Central memory CD8-positive, alpha-beta T cell (primary cell): Measurements from ENCODE around the gene ESRRA.
A peak's percentile ranks its signal among the peaks of the same experiment; 100 is the strongest.

Experiments used
- ATAC-seq: fragments of 150-1000 bp; cut with Tn5 transposase; replicated peaks from 2 replicates; pipeline ENCODE4 v1.10.0; 2022; ENCODE audit warnings: mild to moderate bottlenecking, moderate FRiP score, moderate number of reproducible peaks; ENCODE audit not compliant: poor library complexity, severe bottlenecking; ENCODE audit errors: extremely low read depth
- DNase-seq, 2 donors: peaks; one replicate each; pipeline ENCODE4 v3.0.0; 2021; ENCODE audit warnings: low spot score in 2 of 2
- H3K27ac Mint-ChIP-seq: one replicate; pipeline ENCODE4 v1.8.0; 2022; ENCODE audit warnings: low read depth, mild to moderate bottlenecking, moderate library complexity, mixed read lengths
- H3K27me3 Mint-ChIP-seq: one replicate; pipeline ENCODE4 v1.8.0; 2022; ENCODE audit warnings: mixed read lengths
- H3K36me3 Mint-ChIP-seq: one replicate; pipeline ENCODE4 v1.8.0; 2022; ENCODE audit warnings: mild to moderate bottlenecking, moderate library complexity, mixed read lengths; ENCODE audit not compliant: insufficient read depth
- H3K4me1 Mint-ChIP-seq: one replicate; pipeline ENCODE4 v1.8.0; 2022; ENCODE audit warnings: mixed read lengths
- H3K4me3 Mint-ChIP-seq: one replicate; pipeline ENCODE4 v1.8.0; 2022; ENCODE audit warnings: mild to moderate bottlenecking, moderate library complexity, mixed read lengths
- H3K9me3 Mint-ChIP-seq: one replicate; pipeline ENCODE4 v1.8.0; 2022; ENCODE audit warnings: mixed read lengths

ESRRA gene

DNA sequence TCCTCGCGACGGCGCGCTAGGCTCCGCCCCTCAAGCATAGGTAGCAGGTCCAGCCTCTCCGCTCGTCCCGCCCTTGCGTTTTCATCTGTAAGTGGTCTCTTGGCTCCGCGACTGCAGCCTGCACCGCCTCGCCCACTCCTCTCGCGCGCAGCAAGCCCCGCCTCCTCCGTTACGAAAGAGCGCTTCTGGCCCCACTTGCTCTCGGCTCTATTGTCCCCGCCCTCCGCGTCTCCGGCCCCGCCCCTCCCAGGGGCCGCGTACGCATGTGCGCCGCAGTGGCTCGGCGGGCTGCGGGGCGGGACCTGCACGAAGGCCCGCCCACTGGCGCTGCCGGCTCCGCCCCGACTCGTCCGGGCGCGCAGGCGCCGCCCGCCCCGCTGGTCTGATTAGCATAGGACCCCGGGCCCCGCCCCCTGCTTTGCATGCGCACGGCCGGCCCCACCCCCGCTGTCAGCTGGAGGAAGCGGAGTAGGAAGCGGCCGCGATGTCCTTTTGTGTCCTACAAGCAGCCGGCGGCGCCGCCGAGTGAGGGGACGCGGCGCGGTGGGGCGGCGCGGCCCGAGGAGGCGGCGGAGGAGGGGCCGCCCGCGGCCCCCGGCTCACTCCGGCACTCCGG, at the start of gene ESRRA:
ESRRA (plus strand) TSS at position 450 of the 616 bp plus-strand sequence. CDS start 1,656 bp downstream, outside the sequence.
- peak; percentile 67 for ATAC-seq
- Mint-ChIP-seq H3K27ac (peak within 1 kb of the TSS; percentile 92), H3K4me1 (peaks cover 22% of the 10 kb centered on the region), H3K4me3 (peak within 1 kb of the TSS; percentile 93), H3K36me3 (peaks cover 23% of the 10 kb centered on the region), H3K9me3 (no peaks in the 10 kb centered on the region), H3K27me3 (peaks cover 10% of the 10 kb centered on the region)
- DNase-seq: peak; percentile 98 to 99

- peaks cover 23% of the 10 kb centered on the region for H3K4me1 Mint-ChIP-seq
- ATAC-seq: no peak
- DNase-seq: no peak
- no peaks in the 10 kb centered on the region for H3K27me3 Mint-ChIP-seq
- no peak overlapping the region for H3K4me3 Mint-ChIP-seq
- H3K9me3 Mint-ChIP-seq: no peaks in the 10 kb centered on the region
- H3K36me3 Mint-ChIP-seq: peaks cover 13% of the 10 kb centered on the region
- no peak overlapping the region for H3K27ac Mint-ChIP-seq
These were observed 49.0 kb upstream of the ESRRA start for GRCh38 chr11:64256300-64256699.

- H3K4me3 Mint-ChIP-seq: no peak overlapping the region
- DNase-seq (no peak), ATAC-seq (no peak)
- no peaks in the 10 kb centered on the region for H3K27me3 Mint-ChIP-seq
- H3K4me1 Mint-ChIP-seq: peaks cover 15% of the 10 kb centered on the region
- no peaks in the 10 kb centered on the region for H3K9me3 Mint-ChIP-seq
- H3K27ac Mint-ChIP-seq: no peak overlapping the region
- peaks cover 11% of the 10 kb centered on the region for H3K36me3 Mint-ChIP-seq
These were observed 47.0 kb upstream of the ESRRA start for GRCh38 chr11:64258356-64258755.

DNA sequence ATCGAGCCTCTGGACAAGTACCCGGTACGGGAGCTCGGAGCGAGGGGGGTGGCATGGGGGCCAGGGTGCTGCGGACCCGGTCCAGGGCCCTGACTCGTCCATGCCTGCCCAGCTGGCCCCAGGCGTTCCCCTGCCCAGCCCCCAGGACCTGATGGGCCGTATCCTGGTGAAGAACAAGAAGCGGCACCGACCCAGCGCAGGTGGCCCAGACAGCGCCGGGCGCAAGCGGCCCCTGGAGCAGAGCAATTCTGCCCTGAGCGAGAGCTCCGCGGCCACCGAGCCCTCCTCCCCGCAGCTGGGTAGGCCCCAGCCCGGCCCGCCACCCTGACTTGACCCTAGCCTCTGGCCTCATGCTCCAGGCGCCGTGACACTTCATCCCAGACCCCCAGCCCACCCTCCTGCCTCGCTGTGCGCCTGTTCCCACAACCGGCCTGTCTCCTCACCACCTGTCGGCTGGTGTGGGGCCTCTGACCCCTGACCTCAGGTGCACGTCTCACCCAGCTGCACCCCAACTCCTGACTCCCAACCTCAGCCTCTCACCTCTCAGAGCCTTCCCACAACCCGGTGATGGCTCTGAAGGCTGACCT, 46.3 kb upstream of the ESRRA start:
- no peak overlapping the region for H3K27ac Mint-ChIP-seq
- no peak overlapping the region for H3K4me3 Mint-ChIP-seq
- peaks cover 11% of the 10 kb centered on the region for H3K4me1 Mint-ChIP-seq
- DNase-seq: no peak
- H3K27me3 Mint-ChIP-seq: no peaks in the 10 kb centered on the region
- ATAC-seq: no peak
- no peaks in the 10 kb centered on the region for H3K9me3 Mint-ChIP-seq
- H3K36me3 Mint-ChIP-seq: peaks cover 11% of the 10 kb centered on the region

DNA sequence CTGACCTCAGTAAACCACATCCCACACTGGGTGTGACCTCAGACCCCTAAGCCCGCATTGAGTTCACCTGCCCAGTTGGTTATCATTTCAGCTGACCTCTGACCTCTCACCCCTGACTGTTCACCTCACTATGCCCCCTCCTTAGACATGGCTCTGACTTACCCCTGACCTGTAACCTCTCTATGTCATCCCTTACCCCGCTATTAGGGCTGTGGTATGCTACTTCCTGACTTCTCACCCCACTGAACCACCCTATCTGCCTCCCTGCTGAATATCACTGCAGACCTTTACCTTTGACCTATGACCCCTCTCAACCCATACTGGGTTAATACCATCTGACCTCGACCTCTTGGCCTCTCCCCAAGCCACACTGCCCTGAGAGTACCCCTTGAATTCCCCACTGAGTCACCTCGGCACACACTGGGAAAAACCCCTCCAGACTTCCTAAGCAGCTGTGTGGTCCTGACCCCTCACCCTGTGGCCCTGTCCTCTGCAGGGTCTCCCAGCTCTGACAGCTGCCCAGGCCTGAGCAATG, 45.7 kb upstream of the ESRRA start:
- ATAC-seq (no peak), DNase-seq (no peak)
- H3K4me1 Mint-ChIP-seq: peaks cover 11% of the 10 kb centered on the region
- H3K27ac Mint-ChIP-seq: peak overlapping the region; percentile 47
- H3K9me3 Mint-ChIP-seq: no peaks in the 10 kb centered on the region
- H3K36me3 Mint-ChIP-seq: peaks cover 11% of the 10 kb centered on the region
- no peak overlapping the region for H3K4me3 Mint-ChIP-seq
- H3K27me3 Mint-ChIP-seq: no peaks in the 10 kb centered on the region

- ATAC-seq: no peak
- Mint-ChIP-seq H3K27ac (peak overlapping the region; percentile 47), H3K36me3 (peaks cover 11% of the 10 kb centered on the region), H3K4me1 (peaks cover 11% of the 10 kb centered on the region), H3K9me3 (no peaks in the 10 kb centered on the region), H3K4me3 (no peak overlapping the region), H3K27me3 (no peaks in the 10 kb centered on the region)
- no peak for DNase-seq
These were observed 45.1 kb upstream of the ESRRA start for GRCh38 chr11:64260147-64260708.

DNA sequence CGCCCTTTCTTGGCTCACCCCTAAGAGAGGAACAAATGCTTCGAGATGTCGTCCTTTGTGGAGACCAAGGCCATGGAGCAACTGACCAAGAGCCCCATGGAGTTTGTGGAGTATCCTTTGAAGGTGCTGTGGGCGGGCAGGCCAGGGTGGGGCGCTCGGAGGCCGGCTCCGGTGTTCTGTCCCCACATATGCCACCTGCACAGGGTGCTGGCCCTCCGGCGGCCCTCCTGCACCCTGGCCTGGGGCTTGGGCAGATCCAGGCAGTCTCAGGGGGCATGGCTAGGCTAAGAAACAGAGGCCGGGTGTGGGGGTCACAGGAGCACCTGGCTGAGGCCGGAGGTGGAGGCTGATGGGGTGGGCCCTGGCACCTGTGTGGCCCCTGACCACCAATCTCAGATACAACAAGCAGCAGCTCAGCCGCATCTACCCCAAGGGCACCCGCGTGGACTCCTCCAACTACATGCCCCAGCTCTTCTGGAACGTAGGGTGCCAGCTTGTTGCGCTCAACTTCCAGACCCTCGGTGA, 43.7 kb upstream of the ESRRA start:
- Mint-ChIP-seq H3K9me3 (no peaks in the 10 kb centered on the region), H3K4me3 (no peak overlapping the region), H3K4me1 (peaks cover 11% of the 10 kb centered on the region), H3K27me3 (no peaks in the 10 kb centered on the region), H3K36me3 (peaks cover 13% of the 10 kb centered on the region), H3K27ac (no peak overlapping the region)
- DNase-seq (no peak), ATAC-seq (no peak)

DNA sequence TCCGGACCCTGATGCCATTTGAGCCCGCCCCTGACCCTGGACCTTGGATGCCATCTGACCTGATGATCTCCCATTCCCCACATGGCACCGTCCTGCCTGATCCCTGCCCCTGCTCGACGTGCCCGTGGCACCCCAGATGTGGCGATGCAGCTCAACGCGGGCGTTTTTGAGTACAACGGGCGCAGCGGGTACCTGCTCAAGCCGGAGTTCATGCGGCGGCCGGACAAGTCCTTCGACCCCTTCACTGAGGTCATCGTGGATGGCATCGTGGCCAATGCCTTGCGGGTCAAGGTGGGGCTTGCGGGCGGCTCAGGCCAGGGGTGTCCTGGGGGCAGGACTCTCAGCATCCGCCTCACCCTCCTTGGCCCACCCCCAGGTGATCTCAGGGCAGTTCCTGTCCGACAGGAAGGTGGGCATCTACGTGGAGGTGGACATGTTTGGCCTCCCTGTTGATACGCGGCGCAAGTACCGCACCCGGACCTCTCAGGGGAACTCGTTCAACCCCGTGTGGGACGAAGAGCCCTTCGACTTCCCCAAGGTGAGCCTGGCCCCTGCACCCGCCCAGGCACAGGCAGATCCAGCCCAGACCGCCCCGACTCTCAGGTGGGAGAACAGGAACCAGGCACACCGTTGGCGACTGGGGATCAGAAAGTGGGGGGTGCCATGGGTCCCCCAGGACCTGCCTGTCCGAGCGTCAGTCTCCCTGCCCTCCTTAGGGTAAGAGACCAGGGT, 42.9 kb upstream of the ESRRA start:
- no peaks in the 10 kb centered on the region for H3K27me3 Mint-ChIP-seq
- H3K4me1 Mint-ChIP-seq: peaks cover 11% of the 10 kb centered on the region
- no peak overlapping the region for H3K27ac Mint-ChIP-seq
- peaks cover 14% of the 10 kb centered on the region for H3K36me3 Mint-ChIP-seq
- ATAC-seq (no peak), DNase-seq (no peak)
- no peak overlapping the region for H3K4me3 Mint-ChIP-seq
- H3K9me3 Mint-ChIP-seq: no peaks in the 10 kb centered on the region

DNA sequence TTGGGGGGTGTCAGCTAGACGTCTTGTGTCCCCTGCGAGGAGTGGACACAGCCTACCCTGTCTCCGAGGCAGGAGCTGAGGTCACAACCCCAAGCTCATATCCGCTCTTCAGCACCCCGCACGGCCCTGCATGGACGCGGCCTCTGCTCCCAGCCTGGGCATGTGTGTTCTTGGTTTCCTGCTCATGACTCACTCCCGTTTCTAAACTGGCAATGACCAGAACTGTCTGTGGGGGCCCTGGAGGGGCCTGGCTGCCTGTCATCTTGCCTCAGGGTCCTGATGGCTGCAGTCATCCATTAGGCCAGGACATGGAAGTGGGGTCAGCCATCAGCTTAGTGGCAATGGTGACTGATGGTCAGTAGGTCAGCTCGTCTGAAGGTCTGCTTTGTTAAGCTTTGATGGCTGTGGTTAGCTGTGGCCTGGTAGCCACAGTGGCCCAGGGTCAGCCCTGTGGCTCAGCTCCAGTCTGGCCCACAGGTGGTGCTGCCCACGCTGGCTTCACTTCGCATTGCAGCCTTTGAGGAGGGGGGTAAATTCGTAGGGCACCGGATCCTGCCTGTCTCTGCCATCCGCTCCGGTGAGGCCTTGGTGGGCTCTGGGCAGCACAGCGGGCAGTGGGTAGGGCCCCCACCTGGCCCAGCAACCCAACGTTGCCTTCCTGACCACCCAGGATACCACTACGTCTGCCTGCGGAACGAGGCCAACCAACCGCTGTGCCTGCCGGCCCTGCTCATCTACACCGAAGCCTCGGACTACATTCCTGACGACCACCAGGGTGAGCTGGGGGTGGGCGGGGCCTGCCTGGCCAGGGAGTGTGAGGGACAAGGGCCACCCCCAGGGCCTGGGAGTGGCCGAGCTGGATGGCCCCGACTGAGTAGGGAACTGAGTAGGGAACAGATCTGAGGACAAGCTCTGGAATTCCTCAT, 42.0 kb upstream of the ESRRA start:
- Mint-ChIP-seq H3K9me3 (no peaks in the 10 kb centered on the region), H3K27me3 (no peaks in the 10 kb centered on the region), H3K27ac (no peak overlapping the region), H3K4me1 (peaks cover 17% of the 10 kb centered on the region), H3K36me3 (peaks cover 8% of the 10 kb centered on the region), H3K4me3 (no peak overlapping the region)
- DNase-seq (no peak), ATAC-seq (no peak)

- no peaks in the 10 kb centered on the region for H3K27me3 Mint-ChIP-seq
- DNase-seq: no peak
- peaks cover 23% of the 10 kb centered on the region for H3K4me1 Mint-ChIP-seq
- no peak overlapping the region for H3K4me3 Mint-ChIP-seq
- peaks cover 6% of the 10 kb centered on the region for H3K36me3 Mint-ChIP-seq
- no peak overlapping the region for H3K27ac Mint-ChIP-seq
- no peak for ATAC-seq
- no peaks in the 10 kb centered on the region for H3K9me3 Mint-ChIP-seq
These were observed 41.4 kb upstream of the ESRRA start for GRCh38 chr11:64263947-64264317.

DNA sequence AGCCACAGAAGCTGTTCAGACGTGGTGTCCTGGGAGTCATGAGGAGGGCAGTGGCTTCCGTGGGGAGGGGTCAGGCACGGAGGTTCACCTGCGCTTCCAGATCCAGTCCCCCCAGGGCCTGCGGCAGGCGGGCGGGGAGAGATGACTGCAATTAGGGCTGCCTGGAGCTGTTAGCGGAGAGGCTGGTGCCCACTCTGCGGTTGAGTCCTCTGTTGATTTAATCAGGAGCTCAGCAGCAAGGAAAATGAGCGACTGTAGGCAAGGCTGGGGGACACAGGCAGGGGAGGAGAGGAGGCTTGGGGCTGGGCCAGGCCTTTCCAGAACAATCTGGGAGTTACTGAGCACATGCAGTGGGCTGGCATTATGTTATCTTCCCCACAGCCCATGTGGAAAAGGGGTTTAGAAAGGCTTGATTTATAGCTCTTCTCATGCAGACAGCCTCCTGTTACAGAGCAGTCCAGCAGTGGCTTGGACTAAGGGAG, 40.9 kb upstream of the ESRRA start:
- no peaks in the 10 kb centered on the region for H3K27me3 Mint-ChIP-seq
- no peak overlapping the region for H3K27ac Mint-ChIP-seq
- DNase-seq (no peak), ATAC-seq (no peak)
- H3K4me3 Mint-ChIP-seq: no peak overlapping the region
- peaks cover 26% of the 10 kb centered on the region for H3K4me1 Mint-ChIP-seq
- H3K36me3 Mint-ChIP-seq: peaks cover 6% of the 10 kb centered on the region
- H3K9me3 Mint-ChIP-seq: no peaks in the 10 kb centered on the region
